Lower leg skin (tissue), 3 donors: ENCODE results near the gene CDC42EP5.

Source experiments
- CTCF ChIP-seq, 3 donors: fragments of 450-650 bp; IDR thresholded peaks; one replicate each; pipeline ENCODE4 v1.5.1; 2016; ENCODE audit warnings: antibody characterized with exemption in 3 of 3, mild to moderate bottlenecking in 3 of 3, moderate library complexity in 2 of 3
- POLR2A ChIP-seq, 2 donors: fragments of 450-650 bp; IDR thresholded peaks; one replicate each; pipeline ENCODE4 v1.6.1; 2016 to 2017; ENCODE audit warnings: antibody characterized with exemption in 2 of 2, mild to moderate bottlenecking in 1 of 2, moderate library complexity in 1 of 2

DNA sequence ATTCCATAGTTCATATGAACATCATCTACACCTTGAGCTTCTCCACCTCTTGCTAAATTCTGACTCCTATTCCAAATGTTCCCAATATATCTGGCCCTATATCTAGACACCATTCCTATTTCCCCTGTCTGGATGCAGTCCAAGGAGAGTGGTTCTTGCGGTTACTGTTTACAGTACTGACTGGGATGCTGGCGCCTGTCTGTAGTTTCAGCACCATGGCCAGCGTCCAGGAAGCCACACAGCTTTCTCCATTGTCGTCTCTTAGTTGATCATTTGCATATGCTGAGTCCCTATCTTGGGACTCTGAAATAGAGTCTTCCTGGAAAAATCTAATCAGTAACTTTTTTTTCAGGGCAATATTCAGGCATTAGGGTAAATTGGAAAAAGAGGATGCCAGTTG, 44.4 kb upstream of the CDC42EP5 start:
- TF ChIP-seq CTCF (IDR thresholded peaks at IDR 0.05) (no peak), POLR2A (IDR thresholded peaks at IDR 0.05) (no peak)
